ENCODE data around the gene UCKL1.

Gene UCKL1

GRCh38 chr20:63967330-63968135, 11.3 kb upstream of the UCKL1 start:
- no peak for DNase-seq (ENCODE audit: low read depth)
- no peak overlapping the region for H3K4me3 ChIP-seq (ENCODE audit: control insufficient read depth, low read depth, low read length)
- TF ChIP-seq, protein P1, sequence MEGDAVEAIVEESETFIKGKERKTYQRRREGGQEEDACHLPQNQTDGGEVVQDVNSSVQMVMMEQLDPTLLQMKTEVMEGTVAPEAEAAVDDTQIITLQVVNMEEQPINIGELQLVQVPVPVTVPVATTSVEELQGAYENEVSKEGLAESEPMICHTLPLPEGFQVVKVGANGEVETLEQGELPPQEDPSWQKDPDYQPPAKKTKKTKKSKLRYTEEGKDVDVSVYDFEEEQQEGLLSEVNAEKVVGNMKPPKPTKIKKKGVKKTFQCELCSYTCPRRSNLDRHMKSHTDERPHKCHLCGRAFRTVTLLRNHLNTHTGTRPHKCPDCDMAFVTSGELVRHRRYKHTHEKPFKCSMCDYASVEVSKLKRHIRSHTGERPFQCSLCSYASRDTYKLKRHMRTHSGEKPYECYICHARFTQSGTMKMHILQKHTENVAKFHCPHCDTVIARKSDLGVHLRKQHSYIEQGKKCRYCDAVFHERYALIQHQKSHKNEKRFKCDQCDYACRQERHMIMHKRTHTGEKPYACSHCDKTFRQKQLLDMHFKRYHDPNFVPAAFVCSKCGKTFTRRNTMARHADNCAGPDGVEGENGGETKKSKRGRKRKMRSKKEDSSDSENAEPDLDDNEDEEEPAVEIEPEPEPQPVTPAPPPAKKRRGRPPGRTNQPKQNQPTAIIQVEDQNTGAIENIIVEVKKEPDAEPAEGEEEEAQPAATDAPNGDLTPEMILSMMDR (IDR thresholded peaks at IDR 0.05; ENCODE audit: control insufficient read depth, insufficient read depth, low read depth, low read length, missing control alignments): no peak

GRCh38 chr20:63966944-63967322, 10.7 kb upstream of the UCKL1 start:
- H3K4me3 ChIP-seq (ENCODE audit: control insufficient read depth, low read depth, low read length): no peak overlapping the region
- TF ChIP-seq, protein P1 (IDR thresholded peaks at IDR 0.05; ENCODE audit: control insufficient read depth, insufficient read depth, low read depth, low read length, missing control alignments): no peak
- DNase-seq (ENCODE audit: low read depth): no peak

GRCh38 chr20:63966172-63966943, 10.1 kb upstream of the UCKL1 start:
- TF ChIP-seq, protein P1 (IDR thresholded peaks at IDR 0.05; ENCODE audit: control insufficient read depth, insufficient read depth, low read depth, low read length, missing control alignments): no peak
- no peak for DNase-seq (ENCODE audit: low read depth)
- H3K4me3 ChIP-seq (ENCODE audit: control insufficient read depth, low read depth, low read length): no peak overlapping the region

GRCh38 chr20:63964412-63964811, 8.2 kb upstream of the UCKL1 start:
- DNase-seq (ENCODE audit: low read depth): no peak
- TF ChIP-seq, protein P1 (IDR thresholded peaks at IDR 0.05; ENCODE audit: control insufficient read depth, insufficient read depth, low read depth, low read length, missing control alignments): no peak
- H3K4me3 ChIP-seq (ENCODE audit: control insufficient read depth, low read depth, low read length): no peak overlapping the region

DNA sequence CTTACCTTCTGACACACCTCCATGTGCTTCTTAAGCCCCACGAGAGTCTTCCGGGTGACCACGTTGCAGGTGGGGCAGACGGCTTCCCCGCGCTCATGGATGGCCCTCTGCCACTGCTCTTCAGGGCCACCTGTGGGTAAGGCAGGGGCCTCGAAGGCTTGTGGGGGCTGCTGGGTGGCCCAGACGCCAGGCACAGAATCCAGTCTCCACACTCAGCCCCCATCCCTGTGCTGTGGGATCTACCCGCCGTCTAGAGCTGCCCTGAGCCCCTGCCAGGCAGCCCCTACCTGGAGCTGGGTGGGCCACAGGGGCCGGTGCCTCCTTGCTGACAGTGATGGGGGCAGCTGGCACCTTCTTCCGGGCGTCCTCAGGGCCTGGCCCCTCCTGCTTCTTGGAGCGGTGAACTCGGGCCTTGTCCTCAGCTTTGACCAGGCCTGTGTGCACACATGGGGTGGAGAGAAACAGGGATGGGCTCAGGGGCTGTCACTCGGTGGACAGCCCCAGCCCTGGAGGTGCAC, 7.6 kb upstream of the UCKL1 start:
- no peak overlapping the region for H3K4me3 ChIP-seq (ENCODE audit: control insufficient read depth, low read depth, low read length)
- TF ChIP-seq, protein P1 (IDR thresholded peaks at IDR 0.05; ENCODE audit: control insufficient read depth, insufficient read depth, low read depth, low read length, missing control alignments): no peak

GRCh38 chr20:63963348-63963741, 7.1 kb upstream of the UCKL1 start:
- no peak for DNase-seq (ENCODE audit: low read depth)
- no peak overlapping the region for H3K4me3 ChIP-seq (ENCODE audit: control insufficient read depth, low read depth, low read length)
- TF ChIP-seq, protein P1 (IDR thresholded peaks at IDR 0.05; ENCODE audit: control insufficient read depth, insufficient read depth, low read depth, low read length, missing control alignments): no peak

More for the DNA sequence above, 7.6 kb upstream of the UCKL1 start:
- DNase-seq (ENCODE audit: low read depth): no peak
